H9 (cell line): Measurements from ENCODE around the gene PBX1. TPM values are rescaled to one million over a fixed set of nuclear protein-coding genes. Genes with fewer than 3 reads are reported as not detected.

Source experiments
- DNase-seq: peaks from one replicate; pipeline ENCODE4 v3.0.0-alpha.2; 2017
- H2AFZ ChIP-seq: one replicate; pipeline ENCODE4 v1.6.1; 2013; ENCODE audit warnings: mild to moderate bottlenecking, low read length, control low read depth, moderate library complexity
- H2AK5ac ChIP-seq: 2 replicates; pipeline ENCODE4 v1.6.1; 2013; ENCODE audit warnings: low read length, control low read depth, mixed read lengths; ENCODE audit not compliant: insufficient read length
- H2BK120ac ChIP-seq: one replicate; pipeline ENCODE4 v1.6.1; 2013; ENCODE audit warnings: low read depth, mild to moderate bottlenecking, low read length, control low read depth, inconsistent platforms; ENCODE audit not compliant: poor library complexity, severe bottlenecking
- H2BK12ac ChIP-seq: 2 replicates; pipeline ENCODE4 v1.6.1; 2013; ENCODE audit warnings: low read length, control low read depth, mixed read lengths, low read depth; ENCODE audit not compliant: insufficient read length
- H2BK15ac ChIP-seq: 2 replicates; pipeline ENCODE4 v1.6.1; 2013; ENCODE audit warnings: low read depth, low read length, control low read depth
- H2BK20ac ChIP-seq: one replicate; pipeline ENCODE4 v1.6.1; 2013; ENCODE audit warnings: low read depth, mild to moderate bottlenecking, low read length, control low read depth, inconsistent platforms; ENCODE audit not compliant: poor library complexity, severe bottlenecking
- H2BK5ac ChIP-seq: 2 replicates; pipeline ENCODE4 v1.6.1; 2013; ENCODE audit warnings: low read length, control low read depth, mixed read lengths; ENCODE audit not compliant: insufficient read length
- H3K14ac ChIP-seq: 2 replicates; pipeline ENCODE4 v1.6.1; 2013; ENCODE audit warnings: low read length, control low read depth; ENCODE audit not compliant: insufficient read depth
- H3K18ac ChIP-seq: 2 replicates; pipeline ENCODE4 v1.6.1; 2013; ENCODE audit warnings: low read depth, mild to moderate bottlenecking, mixed read lengths, low read length, control low read depth; ENCODE audit not compliant: insufficient read length
- H3K23ac ChIP-seq: 2 replicates; pipeline ENCODE4 v1.6.1; 2013; ENCODE audit warnings: low read length, control low read depth, mixed read lengths, low read depth; ENCODE audit not compliant: insufficient read length
- H3K23me2 ChIP-seq: 2 replicates; pipeline ENCODE4 v1.6.1; 2013; ENCODE audit warnings: low read depth, mild to moderate bottlenecking, mixed read lengths, low read length, control low read depth; ENCODE audit not compliant: insufficient read length, poor library complexity, severe bottlenecking
- H3K27ac ChIP-seq: 2 replicates; pipeline ENCODE4 v1.5.1; 2013; ENCODE audit warnings: low read length, control low read depth, mixed read lengths, low read depth; ENCODE audit not compliant: insufficient read length
- H3K27me3 ChIP-seq: 2 replicates; pipeline ENCODE4 v1.6.1; 2013; ENCODE audit warnings: low read length, control low read depth, inconsistent platforms; ENCODE audit not compliant: insufficient read depth
- H3K4ac ChIP-seq: 2 replicates; pipeline ENCODE4 v1.6.1; 2013; ENCODE audit warnings: low read depth, mild to moderate bottlenecking, control low read depth, inconsistent platforms, low read length, moderate library complexity
- H3K4me1 ChIP-seq: 2 replicates; pipeline ENCODE4 v1.6.1; 2013; ENCODE audit warnings: low read length, control low read depth, inconsistent platforms; ENCODE audit not compliant: insufficient read depth
- H3K4me2 ChIP-seq: 2 replicates; pipeline ENCODE4 v1.6.1; 2013; ENCODE audit warnings: low read length, control low read depth, mixed read lengths; ENCODE audit not compliant: insufficient read length, insufficient read depth
- H3K56ac ChIP-seq: 2 replicates; pipeline ENCODE4 v1.6.1; 2013; ENCODE audit warnings: low read depth, mild to moderate bottlenecking, mixed read lengths, low read length, control low read depth; ENCODE audit not compliant: insufficient read length
- H3K79me1 ChIP-seq: 2 replicates; pipeline ENCODE4 v1.6.1; 2013; ENCODE audit warnings: low read depth, mild to moderate bottlenecking, moderate library complexity, low read length, control low read depth, inconsistent platforms; ENCODE audit not compliant: insufficient read depth, poor library complexity, severe bottlenecking
- H3K79me2 ChIP-seq: 2 replicates; pipeline ENCODE4 v1.6.1; 2013; ENCODE audit warnings: low read length, control low read depth, inconsistent platforms; ENCODE audit not compliant: insufficient read depth
- H3K9ac ChIP-seq: 2 replicates; pipeline ENCODE4 v1.6.1; 2013; ENCODE audit warnings: low read length, control low read depth, mixed read lengths; ENCODE audit not compliant: insufficient read length; ENCODE audit errors: extremely low read depth
- H3K9me3 ChIP-seq: one replicate; pipeline ENCODE4 v1.6.1; 2013; ENCODE audit warnings: low read depth, low read length, inconsistent platforms; ENCODE audit not compliant: control insufficient read depth
- H3T11ph ChIP-seq: one replicate; pipeline ENCODE4 v1.6.1; 2013; ENCODE audit warnings: mild to moderate bottlenecking, low read length, control low read depth, inconsistent platforms
- H4K20me1 ChIP-seq: one replicate; pipeline ENCODE4 v1.6.1; 2013; ENCODE audit not compliant: control insufficient read depth, insufficient read length, insufficient read depth
- H4K5ac ChIP-seq: 2 replicates; pipeline ENCODE4 v1.6.1; 2013; ENCODE audit warnings: low read depth, mild to moderate bottlenecking, mixed read lengths, low read length, control low read depth; ENCODE audit not compliant: insufficient read length
- H4K8ac ChIP-seq: replicated peaks from 2 replicates; pipeline ENCODE4 v1.6.1; 2013; ENCODE audit warnings: low read length, control low read depth, mixed read lengths, low read depth; ENCODE audit not compliant: insufficient read length
- H4K91ac ChIP-seq: 2 replicates; pipeline ENCODE4 v1.6.1; 2013; ENCODE audit warnings: low read depth, mild to moderate bottlenecking, moderate library complexity, mixed read lengths, low read length, control low read depth; ENCODE audit not compliant: insufficient read length
- H3K27ac Mint-ChIP-seq, 3 experiments: 2 replicates in 2 of 3; 3 replicates in 1 of 3; pipeline ENCODE4 v1.8.0; 2020 to 2021; ENCODE audit warnings: mixed read lengths in 3 of 3, mild to moderate bottlenecking in 1 of 3, moderate library complexity in 1 of 3
- H3K27me3 Mint-ChIP-seq: 2 replicates; pipeline ENCODE4 v1.8.0; 2021; ENCODE audit warnings: low read depth, mild to moderate bottlenecking, moderate library complexity, mixed read lengths
- H3K36me3 Mint-ChIP-seq, 3 experiments: 2 replicates in 2 of 3; 3 replicates in 1 of 3; pipeline ENCODE4 v1.8.0; 2020 to 2021; ENCODE audit warnings: low read depth in 3 of 3, mixed read lengths in 3 of 3; ENCODE audit not compliant: insufficient read depth in 1 of 3
- H3K4me1 Mint-ChIP-seq, 2 experiments: 2 replicates each; pipeline ENCODE4 v1.8.0; 2020; ENCODE audit warnings: mixed read lengths in 2 of 2
- H3K4me3 Mint-ChIP-seq, 2 experiments: 2 replicates in 1 of 2; 3 replicates in 1 of 2; pipeline ENCODE4 v1.8.0; 2020 to 2021; ENCODE audit warnings: mild to moderate bottlenecking in 2 of 2, mixed read lengths in 2 of 2, moderate library complexity in 1 of 2
- H3K9me3 Mint-ChIP-seq, 2 experiments: 2 replicates in 1 of 2; 3 replicates in 1 of 2; pipeline ENCODE4 v1.8.0; 2020; ENCODE audit warnings: mild to moderate bottlenecking in 2 of 2, mixed read lengths in 2 of 2, moderate library complexity in 1 of 2
- CTCF ChIP-seq: fragments of 200-600 bp; sonication (generic); conservative IDR thresholded peaks from 3 replicates; pipeline ENCODE4 v1.8.0; 2021; ENCODE audit warnings: antibody characterized with exemption, mild to moderate bottlenecking
- WGBS: extraction: QIAGEN DNeasy Blood & Tissue Kit; methylation state at CpG from one replicate; pipeline ENCODE4 v1.1.7; 2013; ENCODE audit warnings: missing lambda C conversion rate, low lambda C conversion rate, mixed read lengths; ENCODE audit not compliant: insufficient read length; ENCODE audit errors: extremely low coverage; 5-methylcytosine and 5-hydroxymethylcytosine counted together
- total RNA-seq: library from RNA; stranded (reverse); gene quantifications from 2 replicates; pipeline ENCODE4 v1.2.1, GENCODE V29; 2021

PBX1 gene
- total RNA-seq, 1 experiment from 2014 or later: 142 TPM

DNA sequence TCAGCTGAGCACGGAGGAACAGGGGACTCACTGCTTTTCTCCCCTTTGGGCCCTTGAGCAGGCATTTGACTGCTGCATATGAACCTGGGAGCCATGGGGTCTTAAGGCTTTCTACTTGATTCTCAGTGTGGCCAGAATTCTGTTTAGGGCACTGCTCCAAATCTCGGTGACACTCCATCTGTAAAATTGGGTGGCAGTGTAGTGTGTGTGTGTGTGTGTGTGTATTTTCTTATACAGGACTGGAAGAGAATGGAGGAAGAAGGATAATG, 162.2 kb downstream of the PBX1 start:
- no peak overlapping the region for H3T11ph ChIP-seq
- H3K18ac ChIP-seq: no peak overlapping the region
- peak overlapping the region in 1 of 3 experiments; percentile 45; a peak in 3 of 7 replicates for H3K27ac Mint-ChIP-seq
- peaks cover 5% of the 10 kb centered on the region; the same call in 1 of the 2 replicates for H3K79me2 ChIP-seq
- H3K9ac ChIP-seq: no peak overlapping the region
- no peak overlapping the region for H4K5ac ChIP-seq
- H3K4me1 ChIP-seq: peaks cover 15% of the 10 kb centered on the region
- no peak overlapping the region for H3K56ac ChIP-seq
- no peak for TF ChIP-seq CTCF
- H2BK20ac ChIP-seq: no peak overlapping the region
- H3K27ac ChIP-seq: no peak overlapping the region
- no peak overlapping the region for H3K4ac ChIP-seq
- no peaks in the 10 kb centered on the region for H3K27me3 ChIP-seq
- no peak overlapping the region for H3K14ac ChIP-seq
- H3K23ac ChIP-seq: no peak overlapping the region
- H3K79me1 ChIP-seq: peaks cover 3% of the 10 kb centered on the region
- H2BK15ac ChIP-seq: no peak overlapping the region
- H4K8ac ChIP-seq: no peak overlapping the region
- H3K9me3 Mint-ChIP-seq: no peaks in the 10 kb centered on the region
- H2BK5ac ChIP-seq: no peak overlapping the region
- no peak overlapping the region for H2BK12ac ChIP-seq
- H3K36me3 Mint-ChIP-seq: peaks cover 0 to 4% (median 2%) of the 10 kb centered on the region in 3 experiments; a peak in 2 of 7 replicates
- no peak overlapping the region for H3K4me2 ChIP-seq
- no peak for DNase-seq
- no peak overlapping the region for H4K91ac ChIP-seq
- H3K9me3 ChIP-seq: no peaks in the 10 kb centered on the region
- H2AK5ac ChIP-seq: no peak overlapping the region
- H3K23me2 ChIP-seq: no peaks in the 10 kb centered on the region
- no peak overlapping the region for H2BK120ac ChIP-seq
- no peaks in the 10 kb centered on the region for H3K27me3 Mint-ChIP-seq
- no peaks in the 10 kb centered on the region for H4K20me1 ChIP-seq
- H3K4me3 Mint-ChIP-seq: no peak overlapping the region
- WGBS: no CpG with 5 or more reads among the region's 2 CpGs
- peaks cover 35 to 41% of the 10 kb centered on the region in 2 experiments for H3K4me1 Mint-ChIP-seq
- no peak overlapping the region for H2AFZ ChIP-seq
